Mesendoderm (in vitro differentiated cells): ENCODE data around the gene HSPA14.
"Not testable (repeated sequence)": the region's sequence is repeated elsewhere in the genome, so short reads cannot be mapped to it uniquely, and the experiment has no call there.

ENCODE experiments used
- DNase-seq: peaks from one replicate; pipeline ENCODE4 v3.0.0; 2013
- H2AK5ac ChIP-seq: 2 replicates; pipeline ENCODE4 v1.6.1; 2013; ENCODE audit warnings: low read length, inconsistent platforms
- H2BK120ac ChIP-seq: 2 replicates; pipeline ENCODE4 v1.6.1; 2013; ENCODE audit warnings: low read depth, mild to moderate bottlenecking, low read length, moderate library complexity, mixed read lengths
- H2BK15ac ChIP-seq: replicated peaks from 2 replicates; pipeline ENCODE4 v1.6.1; 2013; ENCODE audit warnings: low read depth, mild to moderate bottlenecking, moderate library complexity
- H2BK5ac ChIP-seq: 2 replicates; pipeline ENCODE4 v1.6.1; 2013; ENCODE audit warnings: low read length, inconsistent platforms
- H3K18ac ChIP-seq: 2 replicates; pipeline ENCODE4 v1.6.1; 2013; ENCODE audit warnings: mild to moderate bottlenecking, low read length, mixed read lengths
- H3K23ac ChIP-seq: one replicate; pipeline ENCODE4 v1.6.1; 2013; ENCODE audit warnings: low read length
- H3K27ac ChIP-seq: 2 replicates; pipeline ENCODE4 v1.5.1; 2013; ENCODE audit warnings: low read depth, mild to moderate bottlenecking, inconsistent platforms, low read length, moderate library complexity
- H3K27me3 ChIP-seq: 2 replicates; pipeline ENCODE4 v1.6.1; 2013; ENCODE audit warnings: low read length, control low read depth, mild to moderate bottlenecking, inconsistent platforms; ENCODE audit not compliant: insufficient read depth, poor library complexity
- H3K36me3 ChIP-seq: 2 replicates; pipeline ENCODE4 v1.6.1; 2013; ENCODE audit warnings: low read length, inconsistent platforms; ENCODE audit not compliant: control insufficient read depth, insufficient read depth
- H3K4ac ChIP-seq: one replicate; pipeline ENCODE4 v1.6.1; 2013; ENCODE audit warnings: low read depth, mild to moderate bottlenecking, low read length, moderate library complexity
- H3K4me1 ChIP-seq: 2 replicates; pipeline ENCODE4 v1.6.1; 2013; ENCODE audit warnings: low read depth, low read length, inconsistent platforms; ENCODE audit not compliant: control insufficient read depth
- H3K4me2 ChIP-seq: 2 replicates; pipeline ENCODE4 v1.6.1; 2013; ENCODE audit warnings: low read length
- H3K4me3 ChIP-seq: 2 replicates; pipeline ENCODE4 v1.5.1; 2013; ENCODE audit warnings: mild to moderate bottlenecking, low read length
- H3K56ac ChIP-seq: one replicate; pipeline ENCODE4 v1.6.1; 2013; ENCODE audit warnings: low read length
- H3K79me1 ChIP-seq: 2 replicates; pipeline ENCODE4 v1.6.1; 2013; ENCODE audit warnings: low read length, inconsistent platforms
- H3K79me2 ChIP-seq: 2 replicates; pipeline ENCODE4 v1.6.1; 2013; ENCODE audit warnings: mild to moderate bottlenecking, low read length; ENCODE audit not compliant: control insufficient read depth, insufficient read depth
- H3K9ac ChIP-seq: 2 replicates; pipeline ENCODE4 v1.6.1; 2013; ENCODE audit warnings: low read length, inconsistent platforms
- H4K5ac ChIP-seq: one replicate; pipeline ENCODE4 v1.6.1; 2013; ENCODE audit warnings: low read length
- H4K8ac ChIP-seq: one replicate; pipeline ENCODE4 v1.6.1; 2013; ENCODE audit warnings: low read depth, mild to moderate bottlenecking, control low read depth, low read length, moderate library complexity
- WGBS: extraction: QIAGEN DNeasy Blood & Tissue Kit; methylation state at CpG from one replicate; pipeline ENCODE4 v1.1.7; 2013; ENCODE audit warnings: low lambda C conversion rate, missing lambda C conversion rate; ENCODE audit not compliant: insufficient coverage; ENCODE audit errors: extremely low coverage; 5-methylcytosine and 5-hydroxymethylcytosine counted together

HSPA14 gene

GRCh38 chr10:14806318-14806717 lies 31.8 kb upstream of the HSPA14 start:
- Histone ChIP-seq H3K4ac (no peak overlapping the region), H3K9ac (no peak overlapping the region), H3K27me3 (no peaks in the 10 kb centered on the region), H4K5ac (no peak overlapping the region), H3K4me2 (no peak overlapping the region), H3K18ac (no peak overlapping the region), H3K4me1 (no peaks in the 10 kb centered on the region), H2BK120ac (no peak overlapping the region), H2BK15ac (no peak overlapping the region), H2BK5ac (no peak overlapping the region), H3K4me3 (no peak overlapping the region), H3K79me1 (no peaks in the 10 kb centered on the region), H4K8ac (no peak overlapping the region), H3K27ac (no peak overlapping the region), H3K79me2 (no peaks in the 10 kb centered on the region), H3K23ac (no peak overlapping the region), H2AK5ac (no peak overlapping the region), H3K56ac (no peak overlapping the region), H3K36me3 (no peaks in the 10 kb centered on the region)
- no CpG with 5 or more reads among the region's 3 CpGs for WGBS
- DNase-seq: no peak

GRCh38 chr10:14810969-14811953 lies 26.8 kb upstream of the HSPA14 start:
- DNase-seq: no peak
- Histone ChIP-seq H3K23ac (no peak overlapping the region), H3K27me3 (no peaks in the 10 kb centered on the region), H3K4me2 (no peak overlapping the region), H3K56ac (no peak overlapping the region), H2BK5ac (no peak overlapping the region), H3K27ac (no peak overlapping the region), H2BK120ac (no peak overlapping the region), H3K4me1 (no peaks in the 10 kb centered on the region), H4K5ac (no peak overlapping the region), H3K79me1 (no peaks in the 10 kb centered on the region), H3K36me3 (no peaks in the 10 kb centered on the region), H3K4me3 (no peak overlapping the region), H3K4ac (no peak overlapping the region), H2BK15ac (no peak overlapping the region), H3K9ac (no peak overlapping the region), H3K18ac (no peak overlapping the region), H3K79me2 (no peaks in the 10 kb centered on the region), H4K8ac (no peak overlapping the region), H2AK5ac (no peak overlapping the region)
- no CpG with 5 or more reads among the region's 9 CpGs for WGBS

GRCh38 chr10:14812271-14812670 lies 25.8 kb upstream of the HSPA14 start:
- Histone ChIP-seq H2BK15ac (no peak overlapping the region), H3K4me1 (no peaks in the 10 kb centered on the region), H2AK5ac (no peak overlapping the region), H4K5ac (no peak overlapping the region), H3K56ac (no peak overlapping the region), H3K4me2 (no peak overlapping the region), H3K79me2 (no peaks in the 10 kb centered on the region), H3K23ac (no peak overlapping the region), H3K27me3 (no peaks in the 10 kb centered on the region), H3K9ac (no peak overlapping the region), H3K79me1 (no peaks in the 10 kb centered on the region), H4K8ac (no peak overlapping the region), H3K36me3 (no peaks in the 10 kb centered on the region), H2BK5ac (no peak overlapping the region), H3K18ac (no peak overlapping the region), H3K27ac (no peak overlapping the region), H3K4ac (no peak overlapping the region), H3K4me3 (no peak overlapping the region), H2BK120ac (no peak overlapping the region)
- DNase-seq: peak; percentile 49
- WGBS: no CpG with 5 or more reads among the region's 3 CpGs

- Histone ChIP-seq H3K4me3 (no peak overlapping the region), H3K4me2 (no peak overlapping the region), H3K79me2 (no peaks in the 10 kb centered on the region), H3K27ac (no peak overlapping the region), H3K9ac (no peak overlapping the region), H3K79me1 (no peaks in the 10 kb centered on the region), H3K23ac (no peak overlapping the region), H3K4me1 (no peaks in the 10 kb centered on the region), H2BK120ac (no peak overlapping the region), H3K4ac (no peak overlapping the region), H2BK15ac (no peak overlapping the region), H2AK5ac (no peak overlapping the region), H3K27me3 (no peaks in the 10 kb centered on the region), H4K8ac (no peak overlapping the region), H2BK5ac (no peak overlapping the region), H3K56ac (no peak overlapping the region), H4K5ac (no peak overlapping the region), H3K18ac (no peak overlapping the region), H3K36me3 (no peaks in the 10 kb centered on the region)
- DNase-seq: no peak
- WGBS: no CpG with 5 or more reads among the region's 6 CpGs
Measured at GRCh38 chr10:14815681-14816080, 22.4 kb upstream of the HSPA14 start.

GRCh38 chr10:14816717-14817116 lies 21.4 kb upstream of the HSPA14 start:
- H3K4ac ChIP-seq, H2BK120ac ChIP-seq, H3K56ac ChIP-seq, H3K18ac ChIP-seq, H2AK5ac ChIP-seq, H3K23ac ChIP-seq, DNase-seq, H3K4me2 ChIP-seq, H3K27ac ChIP-seq, H3K4me3 ChIP-seq, H3K27me3 ChIP-seq, H3K36me3 ChIP-seq, H3K4me1 ChIP-seq, H3K79me1 ChIP-seq, H4K5ac ChIP-seq, H2BK5ac ChIP-seq, H3K79me2 ChIP-seq, H2BK15ac ChIP-seq, H4K8ac ChIP-seq, H3K9ac ChIP-seq: not testable (repeated sequence)
- no CpG with 5 or more reads among the region's 7 CpGs for WGBS
